Right atrium auricular region (tissue), 2 donors: ENCODE data around the gene LRG1. TPM values are rescaled to one million over a fixed set of nuclear protein-coding genes. Genes with fewer than 3 reads are reported as not detected.

Source experiments
- DNase-seq: peaks from one replicate; pipeline ENCODE4 v3.0.0-alpha.2; 2019; ENCODE audit warnings: low spot score
- H3K27ac ChIP-seq, 2 donors: fragments of 200-600 bp; sonication (generic); 1 replicate in 1 of 2; 2 replicates in 1 of 2; pipeline ENCODE4 v1.5.1; 2016 to 2019
- H3K27me3 ChIP-seq, 2 donors: fragments of 200-600 bp; sonication (generic); one replicate each; pipeline versions ENCODE4 v1.5.1 to v1.6.0; 2017 to 2019
- H3K36me3 ChIP-seq: fragments of 200-600 bp; sonication (generic); one replicate; pipeline ENCODE4 v1.5.1; 2016
- H3K4me1 ChIP-seq, 2 donors: fragments of 200-600 bp; sonication (generic); one replicate each; pipeline versions ENCODE4 v1.5.1 to v1.6.0; 2017 to 2019
- H3K4me3 ChIP-seq, 2 donors: fragments of 200-600 bp; sonication (generic); 1 replicate in 1 of 2; 2 replicates in 1 of 2; pipeline ENCODE4 v1.5.1; 2017 to 2019; ENCODE audit warnings: mild to moderate bottlenecking in 1 of 2, moderate library complexity in 1 of 2
- H3K9me3 ChIP-seq, 2 donors: fragments of 200-600 bp; sonication (generic); one replicate each; pipeline ENCODE4 v1.5.1; 2019
- total RNA-seq, 2 donors: library from RNA; depleted of rRNA; stranded (reverse); fragments of >200 nt; gene quantifications; one replicate each; pipeline ENCODE4 v1.1.0, GENCODE V29; 2016
- TF ChIP-seq, protein P1 (sequence below), 2 donors: fragments of 200-600 bp; sonication (generic); IDR thresholded peaks; one replicate each; pipeline ENCODE4 v1.5.1; 2019; ENCODE audit warnings: antibody characterized with exemption in 2 of 2

Gene LRG1
- total RNA-seq, 2 donors from 2014 or later = 0.67 TPM; not detected in 1

- no peaks in the 10 kb centered on the region for H3K9me3 ChIP-seq
- TF ChIP-seq, protein P1, sequence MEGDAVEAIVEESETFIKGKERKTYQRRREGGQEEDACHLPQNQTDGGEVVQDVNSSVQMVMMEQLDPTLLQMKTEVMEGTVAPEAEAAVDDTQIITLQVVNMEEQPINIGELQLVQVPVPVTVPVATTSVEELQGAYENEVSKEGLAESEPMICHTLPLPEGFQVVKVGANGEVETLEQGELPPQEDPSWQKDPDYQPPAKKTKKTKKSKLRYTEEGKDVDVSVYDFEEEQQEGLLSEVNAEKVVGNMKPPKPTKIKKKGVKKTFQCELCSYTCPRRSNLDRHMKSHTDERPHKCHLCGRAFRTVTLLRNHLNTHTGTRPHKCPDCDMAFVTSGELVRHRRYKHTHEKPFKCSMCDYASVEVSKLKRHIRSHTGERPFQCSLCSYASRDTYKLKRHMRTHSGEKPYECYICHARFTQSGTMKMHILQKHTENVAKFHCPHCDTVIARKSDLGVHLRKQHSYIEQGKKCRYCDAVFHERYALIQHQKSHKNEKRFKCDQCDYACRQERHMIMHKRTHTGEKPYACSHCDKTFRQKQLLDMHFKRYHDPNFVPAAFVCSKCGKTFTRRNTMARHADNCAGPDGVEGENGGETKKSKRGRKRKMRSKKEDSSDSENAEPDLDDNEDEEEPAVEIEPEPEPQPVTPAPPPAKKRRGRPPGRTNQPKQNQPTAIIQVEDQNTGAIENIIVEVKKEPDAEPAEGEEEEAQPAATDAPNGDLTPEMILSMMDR (IDR thresholded peaks at IDR 0.05) = no peak
- peaks cover 0 to 21% of the 10 kb centered on the region in 2 donors for H3K4me1 ChIP-seq
- no peak overlapping the region for H3K4me3 ChIP-seq
- DNase-seq = no peak
- H3K36me3 ChIP-seq = peaks cover 52% of the 10 kb centered on the region
- no peaks in the 10 kb centered on the region for H3K27me3 ChIP-seq
- H3K27ac ChIP-seq = no peak overlapping the region
These were observed 28.4 kb downstream of the LRG1 start for GRCh38 chr19:4511300-4512054.

DNA sequence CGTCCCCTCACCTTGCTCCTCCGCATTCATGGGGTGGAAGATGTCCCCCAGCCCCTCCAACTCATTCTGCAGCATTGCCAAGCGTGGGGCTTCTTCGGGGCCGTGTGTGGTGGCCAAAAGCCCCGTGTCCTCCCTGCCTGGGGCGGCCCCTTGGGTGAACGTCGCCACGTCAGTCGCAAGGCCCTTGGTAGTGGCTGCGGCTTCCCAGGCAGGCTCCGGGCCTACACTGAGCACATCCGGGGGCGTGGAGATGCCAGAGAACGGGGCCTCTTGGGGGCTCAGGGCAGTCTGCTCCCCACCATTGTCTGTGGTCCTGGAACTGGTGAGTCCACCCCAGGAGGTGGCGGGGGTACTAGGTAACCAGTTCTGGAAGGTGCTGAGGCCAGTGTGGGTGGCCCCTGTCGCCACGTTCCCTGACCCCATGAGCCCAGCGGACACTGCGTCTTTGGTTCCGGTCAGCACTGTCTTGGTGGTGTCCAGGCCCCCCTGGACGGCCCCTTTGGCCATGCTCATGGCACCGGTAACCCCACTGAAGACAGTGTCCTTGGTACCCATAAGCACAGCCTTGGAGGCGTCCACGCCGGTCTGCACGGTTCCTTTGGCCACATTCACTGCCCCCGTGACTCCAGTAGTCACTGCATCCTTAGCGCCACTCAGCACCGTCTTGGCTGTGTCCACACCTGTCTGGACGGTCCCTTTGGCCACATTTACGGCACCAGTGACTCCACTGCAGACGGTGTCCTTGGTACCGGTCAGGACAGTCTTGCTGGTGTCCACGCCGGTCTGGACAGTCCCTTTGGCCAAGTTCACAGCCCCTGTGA is 29.2 kb downstream of the LRG1 start:
- no peak overlapping the region for H3K27ac ChIP-seq
- H3K4me3 ChIP-seq = no peak overlapping the region
- no peak for DNase-seq
- H3K27me3 ChIP-seq = no peaks in the 10 kb centered on the region
- TF ChIP-seq, protein P1 (IDR thresholded peaks at IDR 0.05) = no peak
- H3K4me1 ChIP-seq = peaks cover 0 to 15% of the 10 kb centered on the region in 2 donors
- peaks cover 50% of the 10 kb centered on the region for H3K36me3 ChIP-seq
- H3K9me3 ChIP-seq = no peaks in the 10 kb centered on the region

GRCh38 chr19:4508698-4509097 is 31.1 kb downstream of the LRG1 start:
- Histone ChIP-seq H3K4me1 (peaks cover 0 to 9% of the 10 kb centered on the region in 2 donors), H3K4me3 (no peak overlapping the region), H3K9me3 (no peaks in the 10 kb centered on the region), H3K27ac (no peak overlapping the region), H3K27me3 (no peaks in the 10 kb centered on the region), H3K36me3 (peaks cover 56% of the 10 kb centered on the region)
- DNase-seq = no peak
- TF ChIP-seq, protein P1 (IDR thresholded peaks at IDR 0.05) = no peak

GRCh38 chr19:4507804-4508203 is 32.0 kb downstream of the LRG1 start:
- DNase-seq = no peak
- TF ChIP-seq, protein P1 (IDR thresholded peaks at IDR 0.05) = no peak
- H3K4me3 ChIP-seq = no peak overlapping the region
- no peaks in the 10 kb centered on the region for H3K9me3 ChIP-seq
- no peaks in the 10 kb centered on the region for H3K27me3 ChIP-seq
- H3K4me1 ChIP-seq = peaks cover 0 to 9% of the 10 kb centered on the region in 2 donors
- H3K27ac ChIP-seq = no peak overlapping the region
- H3K36me3 ChIP-seq = peaks cover 58% of the 10 kb centered on the region

DNA sequence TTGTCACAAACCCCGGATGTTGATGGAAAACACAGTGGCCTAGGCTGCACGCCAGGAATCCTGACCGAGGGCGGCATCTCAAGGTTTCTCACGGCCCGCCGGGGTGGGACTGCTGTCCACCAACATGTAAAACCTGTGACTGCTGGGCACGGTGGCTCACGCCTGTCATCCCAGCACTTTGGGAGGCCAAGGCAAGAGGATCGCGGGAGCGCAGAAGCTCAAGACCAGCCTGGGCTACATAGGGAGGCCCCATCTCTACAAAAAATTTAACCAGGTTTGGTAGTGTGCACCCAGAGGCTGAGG is 32.7 kb downstream of the LRG1 start:
- no peaks in the 10 kb centered on the region for H3K27me3 ChIP-seq
- H3K27ac ChIP-seq = no peak overlapping the region
- H3K4me3 ChIP-seq = no peak overlapping the region
- TF ChIP-seq, protein P1 (IDR thresholded peaks at IDR 0.05) = no peak
- DNase-seq = no peak
- H3K36me3 ChIP-seq = peaks cover 65% of the 10 kb centered on the region
- peaks cover 0 to 9% of the 10 kb centered on the region in 2 donors for H3K4me1 ChIP-seq
- H3K9me3 ChIP-seq = no peaks in the 10 kb centered on the region
